ENCODE measurements around the gene PTCRA.
A peak's percentile ranks its signal among the peaks of the same experiment; 100 is the strongest.

PTCRA gene

DNA sequence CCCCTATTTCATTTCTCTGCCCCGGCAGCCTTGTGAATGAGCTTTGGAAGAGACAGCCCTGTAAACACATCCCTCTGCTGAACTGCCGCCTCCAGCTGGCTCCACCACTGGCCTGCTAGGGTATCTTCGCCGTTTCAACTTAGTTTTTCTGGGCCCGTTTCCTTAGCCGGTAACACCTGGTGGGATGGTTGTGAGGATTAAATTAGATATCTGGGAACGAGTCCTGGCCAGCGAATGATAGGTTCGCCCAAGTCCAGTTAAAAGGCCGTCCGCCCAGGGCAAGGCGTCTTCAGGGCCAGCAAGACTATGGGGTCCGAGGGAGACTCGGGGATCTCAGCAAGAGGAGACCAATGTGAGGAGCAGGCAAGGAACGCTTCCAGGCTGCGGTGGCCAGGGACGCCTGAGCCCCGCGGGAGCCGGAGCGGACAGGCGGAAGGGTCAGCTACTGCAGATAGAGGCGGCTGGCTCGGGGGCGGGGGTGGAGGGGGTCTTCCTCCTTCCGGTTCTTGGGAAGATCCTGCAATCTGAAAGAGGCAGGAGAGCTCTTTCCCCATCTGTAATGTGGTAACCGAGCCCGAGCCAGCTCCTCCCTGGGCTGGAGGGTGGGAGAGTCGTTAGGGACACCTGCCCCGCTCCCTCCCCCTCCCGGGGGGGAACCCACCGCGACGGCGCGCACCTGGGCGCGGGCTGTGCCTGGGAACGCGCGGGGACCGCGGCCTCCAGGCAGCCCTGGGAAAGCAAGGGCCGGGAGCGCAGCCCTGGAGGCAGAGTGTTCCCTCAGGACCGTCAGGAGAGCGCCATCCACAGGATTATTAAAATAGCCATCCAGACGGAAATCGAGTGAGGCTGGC, 4.5 kb upstream of the PTCRA start:
- no peak for DNase-seq (ENCODE audit: low read depth)
- no peak overlapping the region for H3K4me3 ChIP-seq (ENCODE audit: control insufficient read depth, low read depth, low read length)
- TF ChIP-seq CTCF (conservative IDR thresholded peaks at IDR 0.05; ENCODE audit: control insufficient read depth, insufficient read depth, low read depth, low read length) = no peak

DNA sequence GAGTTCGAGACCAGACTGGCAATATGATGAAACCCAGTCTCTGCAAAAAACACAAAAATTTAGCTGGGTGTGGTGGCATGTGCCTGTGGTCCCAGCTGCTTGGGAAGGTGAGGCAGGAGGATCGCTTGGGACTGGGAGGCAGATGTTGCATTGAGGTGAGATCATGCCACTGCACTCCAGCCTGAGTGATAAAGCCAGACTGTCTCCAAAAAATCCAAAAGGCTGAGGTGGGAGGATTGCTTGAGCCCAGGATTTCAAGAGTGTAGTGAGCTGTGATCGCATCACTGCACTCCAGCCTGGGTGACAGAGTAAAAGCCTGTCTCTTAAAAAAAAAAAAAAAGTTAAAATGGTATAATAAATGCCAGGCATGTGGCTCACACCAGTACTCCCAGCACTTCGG, 1.3 kb upstream of the PTCRA start:
- no peak for TF ChIP-seq CTCF (conservative IDR thresholded peaks at IDR 0.05; ENCODE audit: control insufficient read depth, insufficient read depth, low read depth, low read length)

GRCh38 chr6:42916288-42916687, 435 bp downstream of the PTCRA start:
- TF ChIP-seq CTCF (conservative IDR thresholded peaks at IDR 0.05; ENCODE audit: control insufficient read depth, insufficient read depth, low read depth, low read length) = no peak
- no peak for DNase-seq (ENCODE audit: low read depth)
- H3K4me3 ChIP-seq (ENCODE audit: control insufficient read depth, low read depth, low read length) = no peak overlapping the region

More for the DNA sequence above, 1.3 kb upstream of the PTCRA start:
- DNase-seq (ENCODE audit: low read depth) = no peak
- no peak overlapping the region for H3K4me3 ChIP-seq (ENCODE audit: control insufficient read depth, low read depth, low read length)

DNA sequence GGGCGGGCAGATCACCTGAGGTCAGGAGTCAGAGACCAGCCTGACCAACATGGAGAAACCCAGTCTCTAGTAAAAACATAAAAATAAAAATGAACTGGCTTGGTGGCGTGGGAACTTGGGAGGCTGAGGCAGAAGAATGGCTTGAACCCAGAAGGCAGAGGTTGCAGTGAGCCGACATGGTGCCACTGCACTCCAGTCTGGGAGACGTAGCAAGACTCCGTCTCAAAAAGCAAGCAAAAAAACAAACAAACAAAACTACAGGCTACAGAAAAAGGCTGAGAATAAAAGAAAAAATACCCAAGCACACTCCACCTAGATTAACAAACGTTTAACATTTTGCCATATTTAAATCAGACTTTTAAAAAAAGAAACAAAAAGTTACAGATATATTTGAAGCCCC, 5.9 kb downstream of the PTCRA start:
- DNase-seq (ENCODE audit: low read depth) = no peak
- TF ChIP-seq CTCF (conservative IDR thresholded peaks at IDR 0.05; ENCODE audit: control insufficient read depth, insufficient read depth, low read depth, low read length) = no peak
- no peak overlapping the region for H3K4me3 ChIP-seq (ENCODE audit: control insufficient read depth, low read depth, low read length)

GRCh38 chr6:42923666-42924065, 7.8 kb downstream of the PTCRA start:
- DNase-seq (ENCODE audit: low read depth) = peak; percentile 19
- H3K4me3 ChIP-seq (ENCODE audit: control insufficient read depth, low read depth, low read length) = no peak overlapping the region
- no peak for TF ChIP-seq CTCF (conservative IDR thresholded peaks at IDR 0.05; ENCODE audit: control insufficient read depth, insufficient read depth, low read depth, low read length)

DNA sequence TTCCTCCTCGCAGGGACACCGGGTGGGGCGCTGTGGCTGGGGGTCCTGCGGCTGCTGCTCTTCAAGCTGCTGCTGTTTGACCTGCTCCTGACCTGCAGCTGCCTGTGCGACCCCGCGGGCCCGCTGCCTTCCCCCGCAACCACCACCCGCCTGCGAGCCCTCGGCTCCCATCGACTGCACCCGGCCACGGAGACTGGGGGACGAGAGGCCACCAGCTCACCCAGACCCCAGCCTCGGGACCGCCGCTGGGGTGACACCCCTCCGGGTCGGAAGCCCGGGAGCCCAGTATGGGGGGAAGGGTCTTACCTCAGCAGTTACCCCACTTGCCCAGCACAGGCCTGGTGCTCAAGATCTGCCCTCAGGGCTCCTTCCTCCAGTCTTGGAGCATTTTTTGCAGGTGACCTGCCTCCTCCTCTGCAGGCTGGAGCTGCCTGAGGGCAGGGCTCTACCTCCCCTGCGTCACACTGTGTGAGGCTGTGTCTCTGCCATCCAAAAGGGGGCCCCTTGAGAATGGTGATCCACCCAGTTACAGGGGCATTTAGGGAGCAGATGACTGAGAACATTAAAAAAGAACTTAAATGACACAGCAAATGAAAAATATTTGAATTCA, 9.5 kb downstream of the PTCRA start:
- H3K4me3 ChIP-seq (ENCODE audit: control insufficient read depth, low read depth, low read length) = no peak overlapping the region
- DNase-seq (ENCODE audit: low read depth) = no peak
- no peak for TF ChIP-seq CTCF (conservative IDR thresholded peaks at IDR 0.05; ENCODE audit: control insufficient read depth, insufficient read depth, low read depth, low read length)
